Skeletal muscle tissue (tissue), 4 donors: ENCODE results near the gene NAP1L4. TPM values are rescaled to one million over a fixed set of nuclear protein-coding genes. Genes with fewer than 3 reads are reported as not detected.

Experiments used
- H3K27ac ChIP-seq: one replicate; pipeline ENCODE4 v1.7.0; 2013; ENCODE audit warnings: mild to moderate bottlenecking, low read depth, low read length, inconsistent platforms
- H3K27me3 ChIP-seq, 3 donors: one replicate each; pipeline ENCODE4 v1.7.0; 2013; ENCODE audit warnings: low read length in 3 of 3; ENCODE audit not compliant: control insufficient read depth in 3 of 3, insufficient read depth in 3 of 3
- H3K36me3 ChIP-seq, 3 donors: one replicate each; pipeline ENCODE4 v1.7.0; 2013; ENCODE audit warnings: low read length in 3 of 3; ENCODE audit not compliant: control insufficient read depth in 3 of 3, insufficient read depth in 3 of 3
- H3K4me1 ChIP-seq, 3 donors: one replicate each; pipeline ENCODE4 v1.7.0; 2013; ENCODE audit warnings: low read length in 3 of 3, mild to moderate bottlenecking in 3 of 3; ENCODE audit not compliant: control insufficient read depth in 3 of 3, insufficient read depth in 3 of 3
- H3K4me3 ChIP-seq, 3 donors: one replicate each; pipeline ENCODE4 v1.7.0; 2013; ENCODE audit warnings: low read length in 3 of 3
- H3K9ac ChIP-seq, 3 donors: one replicate each; pipeline ENCODE4 v1.7.0; 2013; ENCODE audit warnings: low read length in 3 of 3, mild to moderate bottlenecking in 3 of 3, moderate library complexity in 2 of 3, low read depth in 1 of 3
- H3K9me3 ChIP-seq, 3 donors: one replicate each; pipeline ENCODE4 v1.7.0; 2013; ENCODE audit warnings: low read length in 3 of 3; ENCODE audit not compliant: control insufficient read depth in 3 of 3
- total RNA-seq: library from RNA; depleted of rRNA; stranded (reverse); fragments of >200 nt; gene quantifications from one replicate; pipeline ENCODE4 v1.2.3, GENCODE V29; 2014
- donor health status: Osteomylitis.

The NAP1L4 gene
- total RNA-seq, 1 donor from 2014 or later = 148 TPM

DNA sequence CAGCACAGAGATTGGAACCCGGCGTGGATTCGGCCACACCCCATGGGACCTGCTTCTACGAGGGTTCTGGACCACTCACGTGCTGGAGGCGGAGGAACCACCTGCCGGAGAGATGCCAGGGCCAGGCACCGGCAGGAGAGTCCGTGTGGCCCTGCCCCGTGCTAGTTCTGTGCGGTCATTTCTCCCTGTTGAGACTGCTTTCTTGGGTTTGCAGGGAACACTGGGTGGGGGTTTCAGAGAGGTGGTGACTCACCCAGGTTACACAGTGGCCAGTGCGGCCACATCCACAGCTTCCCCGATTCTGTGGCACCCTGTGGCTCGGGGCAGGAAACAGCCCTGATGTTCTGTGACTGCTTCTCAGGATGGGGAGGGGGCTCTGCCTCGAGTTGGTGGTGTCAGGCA lies 59.3 kb downstream of the NAP1L4 start:
- H3K27me3 ChIP-seq = peaks cover 20 to 45% (median 40%) of the 10 kb centered on the region in 3 donors
- H3K4me1 ChIP-seq = peaks cover 10 to 20% (median 16%) of the 10 kb centered on the region in 3 donors
- H3K4me3 ChIP-seq = no peak overlapping the region
- peaks cover 0 to 5% (median 4%) of the 10 kb centered on the region in 3 donors for H3K9me3 ChIP-seq
- H3K9ac ChIP-seq = no peak overlapping the region
- no peak overlapping the region for H3K27ac ChIP-seq
- no peaks in the 10 kb centered on the region for H3K36me3 ChIP-seq

DNA sequence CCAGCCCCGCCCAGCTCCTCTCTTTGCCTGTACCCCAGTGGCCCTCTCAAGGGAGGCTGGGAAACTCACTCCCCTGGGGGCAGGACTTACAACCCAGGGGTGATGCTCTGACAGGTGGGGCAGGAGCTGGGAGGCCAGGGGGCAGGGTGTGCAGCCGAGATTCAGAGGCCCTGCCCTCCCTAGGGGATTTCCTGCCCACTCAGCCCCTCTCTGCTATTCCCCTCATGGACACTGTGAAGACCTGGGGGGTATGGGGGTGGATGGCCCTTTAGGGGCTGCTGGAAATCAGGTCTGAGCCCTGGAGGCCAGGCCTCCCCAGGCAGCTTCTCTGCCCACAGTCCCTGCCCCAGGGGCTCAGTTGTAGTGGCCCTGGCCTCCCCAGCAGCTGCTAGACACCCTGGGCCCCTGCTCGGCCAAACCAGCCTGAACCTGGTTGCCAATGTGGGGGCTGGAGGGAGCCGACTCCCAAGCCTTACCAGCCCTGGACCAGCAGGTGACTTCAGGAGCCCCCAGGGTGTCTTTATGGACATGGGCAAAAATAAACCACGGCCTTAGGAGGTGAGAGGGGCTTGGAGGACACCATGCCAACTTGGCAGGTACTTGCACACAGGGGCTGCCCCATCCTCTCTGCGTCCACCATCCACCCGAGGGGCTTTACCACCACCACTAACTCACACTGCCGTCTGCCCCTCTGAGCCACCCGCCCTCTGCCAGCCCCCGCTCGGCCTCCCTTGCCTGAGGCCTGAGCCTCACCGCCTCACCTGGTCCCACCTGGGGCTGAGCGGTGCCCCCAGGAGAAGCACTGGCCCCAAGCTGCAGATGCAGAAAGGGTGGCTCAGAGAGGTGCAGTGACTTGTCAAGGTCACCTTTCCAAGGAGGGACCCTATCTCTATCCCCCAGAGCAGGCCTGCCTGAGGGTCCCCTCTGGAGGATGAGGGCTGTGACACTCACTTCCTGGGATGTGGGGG lies 60.1 kb downstream of the NAP1L4 start:
- Histone ChIP-seq H3K36me3 (no peaks in the 10 kb centered on the region), H3K9ac (no peak overlapping the region), H3K4me3 (no peak overlapping the region), H3K27ac (no peak overlapping the region), H3K27me3 (peaks cover 28 to 52% (median 48%) of the 10 kb centered on the region in 3 donors), H3K9me3 (no peaks in the 10 kb centered on the region), H3K4me1 (peaks cover 10 to 20% (median 16%) of the 10 kb centered on the region in 3 donors)

DNA sequence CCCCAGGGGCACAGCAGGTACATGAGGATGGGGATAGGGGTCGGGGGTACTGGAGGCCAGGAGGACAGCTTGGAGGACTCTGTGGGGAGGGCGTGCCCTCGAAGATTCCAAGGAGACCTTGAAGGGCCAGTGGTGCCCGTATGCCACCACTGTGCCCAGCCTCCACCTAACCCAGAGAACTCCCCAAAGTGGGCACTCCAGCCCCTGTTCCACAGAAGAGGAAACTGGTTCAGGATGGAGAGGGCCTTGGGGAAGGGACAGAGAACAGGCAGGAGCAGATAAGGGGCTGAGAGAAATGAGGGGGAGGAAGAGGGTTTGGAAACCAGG lies 60.7 kb downstream of the NAP1L4 start:
- peaks cover 34 to 57% (median 52%) of the 10 kb centered on the region in 3 donors for H3K27me3 ChIP-seq

DNA sequence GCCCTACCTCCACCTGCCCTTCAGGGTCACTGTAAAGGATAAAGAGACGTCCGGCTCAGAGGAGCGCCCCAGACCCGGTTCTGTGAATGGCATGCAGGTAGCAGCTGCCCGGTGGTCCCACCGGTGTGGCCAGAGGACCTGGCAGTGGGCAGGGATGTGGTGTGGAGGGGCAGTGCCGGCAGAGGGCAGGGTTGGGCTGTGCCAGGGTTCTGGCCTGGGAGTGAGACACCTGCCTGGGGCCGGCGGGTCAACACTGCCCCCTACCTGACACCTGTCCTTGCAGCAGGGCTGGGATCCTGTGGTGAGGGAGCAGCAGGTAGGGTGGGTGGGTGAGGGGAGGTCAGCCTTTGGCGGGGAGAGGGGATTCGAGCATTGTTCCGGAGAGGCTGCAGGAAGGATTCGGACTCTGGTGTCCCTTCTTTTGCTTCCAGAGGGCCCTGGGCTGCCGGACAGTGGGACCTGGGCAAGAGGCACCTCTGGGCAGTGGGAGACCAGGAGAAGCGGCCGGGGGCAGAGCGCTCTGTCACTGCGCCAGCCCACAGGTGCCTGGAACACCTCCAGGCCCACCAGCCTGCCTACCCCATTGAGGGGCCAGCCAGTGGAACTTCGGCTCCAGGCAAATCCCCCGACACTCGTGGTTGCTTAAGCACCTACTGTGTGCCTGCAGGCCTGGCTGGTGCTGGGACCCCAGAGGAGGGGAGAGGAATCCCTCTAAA lies 61.3 kb downstream of the NAP1L4 start:
- no peaks in the 10 kb centered on the region for H3K36me3 ChIP-seq
- peak overlapping the region in 1 of 3 donors; percentile 7 for H3K4me3 ChIP-seq
- no peak overlapping the region for H3K27ac ChIP-seq
- H3K4me1 ChIP-seq = peaks cover 10 to 20% (median 16%) of the 10 kb centered on the region in 3 donors
- H3K9ac ChIP-seq = peak overlapping the region in 1 of 3 donors; percentile 16
- H3K9me3 ChIP-seq = no peaks in the 10 kb centered on the region
- H3K27me3 ChIP-seq = peaks cover 35 to 57% (median 54%) of the 10 kb centered on the region in 3 donors

More for the DNA sequence above, 60.7 kb downstream of the NAP1L4 start:
- Histone ChIP-seq H3K27ac (no peak overlapping the region), H3K4me3 (no peak overlapping the region), H3K36me3 (no peaks in the 10 kb centered on the region), H3K9me3 (no peaks in the 10 kb centered on the region), H3K9ac (no peak overlapping the region), H3K4me1 (peaks cover 10 to 20% (median 16%) of the 10 kb centered on the region in 3 donors)

DNA sequence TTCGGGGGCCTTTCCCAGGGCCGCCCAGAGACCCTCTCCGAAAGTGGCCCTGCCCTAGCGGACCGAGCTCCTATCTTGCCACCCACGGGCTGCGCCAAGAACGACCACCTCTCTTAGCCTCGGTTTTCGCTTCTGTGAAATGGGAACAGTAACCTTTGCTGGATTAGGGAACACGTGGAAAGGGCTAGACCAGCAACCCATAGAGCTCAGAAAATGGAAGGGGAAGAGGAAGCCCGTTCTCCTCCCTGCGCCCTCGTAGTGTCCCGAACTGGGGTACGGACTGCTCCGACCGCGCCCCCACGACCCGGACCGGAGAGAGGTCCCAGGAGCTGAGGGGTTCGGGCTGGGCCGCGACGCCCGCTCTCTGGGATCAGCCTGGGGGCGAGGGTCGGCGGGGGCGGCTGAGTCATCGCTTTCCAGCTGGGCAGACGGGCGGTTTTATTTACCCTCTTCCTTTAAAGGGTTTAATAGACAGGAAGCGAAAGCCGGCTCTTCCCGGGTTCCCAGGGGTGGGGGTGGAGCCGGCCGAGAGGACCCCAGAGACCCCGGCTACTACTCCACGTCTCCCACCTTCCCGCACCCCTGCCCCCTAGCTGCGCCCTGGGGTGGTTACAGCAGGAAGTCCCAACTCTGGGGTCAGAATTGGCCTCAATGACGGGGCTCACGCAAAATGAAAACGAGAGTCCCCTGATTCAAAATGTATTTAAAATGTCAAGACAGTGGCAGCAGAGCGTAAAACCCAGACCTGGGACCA lies 62.0 kb downstream of the NAP1L4 start:
- peaks cover 35 to 57% (median 54%) of the 10 kb centered on the region in 3 donors for H3K27me3 ChIP-seq

DNA sequence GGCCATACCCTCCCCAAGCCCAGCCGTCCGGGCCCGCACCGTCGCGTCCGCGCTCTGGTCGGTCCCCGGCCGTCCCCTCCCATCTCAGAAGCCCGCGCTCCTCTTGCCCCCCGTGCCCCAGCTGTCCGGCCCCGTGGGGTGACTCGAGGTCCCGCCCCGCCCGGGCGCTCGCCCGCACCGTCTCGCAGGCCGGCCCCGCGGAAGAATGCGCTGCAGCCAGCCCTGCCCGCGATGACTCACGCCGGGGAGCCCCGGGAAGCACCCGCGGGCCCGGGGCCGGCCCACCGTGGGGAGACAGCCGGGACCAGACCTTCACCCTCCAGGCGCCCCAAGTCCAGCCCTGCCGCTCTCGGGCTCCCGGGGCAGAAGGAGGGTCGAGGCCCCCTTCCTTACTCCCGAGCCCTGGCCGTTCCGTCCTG lies 62.6 kb downstream of the NAP1L4 start:
- peak overlapping the region in 2 of 3 donors; percentile 8 to 19 for H3K9ac ChIP-seq
- no peaks in the 10 kb centered on the region for H3K36me3 ChIP-seq
- H3K27ac ChIP-seq = no peak overlapping the region
- peaks cover 35 to 57% (median 54%) of the 10 kb centered on the region in 3 donors for H3K27me3 ChIP-seq
- peak overlapping the region in 2 of 3 donors; percentile 37 to 58 for H3K4me3 ChIP-seq
- peaks cover 10 to 20% (median 16%) of the 10 kb centered on the region in 3 donors for H3K4me1 ChIP-seq
- no peaks in the 10 kb centered on the region for H3K9me3 ChIP-seq

More for the DNA sequence above, 62.0 kb downstream of the NAP1L4 start:
- no peaks in the 10 kb centered on the region for H3K36me3 ChIP-seq
- peaks cover 10 to 20% (median 16%) of the 10 kb centered on the region in 3 donors for H3K4me1 ChIP-seq
- peak overlapping the region; percentile 26 to 58 (median 37) for H3K4me3 ChIP-seq
- H3K9ac ChIP-seq = peak overlapping the region; percentile 16 to 68 (median 19)
- no peaks in the 10 kb centered on the region for H3K9me3 ChIP-seq
- H3K27ac ChIP-seq = peak overlapping the region; percentile 18

DNA sequence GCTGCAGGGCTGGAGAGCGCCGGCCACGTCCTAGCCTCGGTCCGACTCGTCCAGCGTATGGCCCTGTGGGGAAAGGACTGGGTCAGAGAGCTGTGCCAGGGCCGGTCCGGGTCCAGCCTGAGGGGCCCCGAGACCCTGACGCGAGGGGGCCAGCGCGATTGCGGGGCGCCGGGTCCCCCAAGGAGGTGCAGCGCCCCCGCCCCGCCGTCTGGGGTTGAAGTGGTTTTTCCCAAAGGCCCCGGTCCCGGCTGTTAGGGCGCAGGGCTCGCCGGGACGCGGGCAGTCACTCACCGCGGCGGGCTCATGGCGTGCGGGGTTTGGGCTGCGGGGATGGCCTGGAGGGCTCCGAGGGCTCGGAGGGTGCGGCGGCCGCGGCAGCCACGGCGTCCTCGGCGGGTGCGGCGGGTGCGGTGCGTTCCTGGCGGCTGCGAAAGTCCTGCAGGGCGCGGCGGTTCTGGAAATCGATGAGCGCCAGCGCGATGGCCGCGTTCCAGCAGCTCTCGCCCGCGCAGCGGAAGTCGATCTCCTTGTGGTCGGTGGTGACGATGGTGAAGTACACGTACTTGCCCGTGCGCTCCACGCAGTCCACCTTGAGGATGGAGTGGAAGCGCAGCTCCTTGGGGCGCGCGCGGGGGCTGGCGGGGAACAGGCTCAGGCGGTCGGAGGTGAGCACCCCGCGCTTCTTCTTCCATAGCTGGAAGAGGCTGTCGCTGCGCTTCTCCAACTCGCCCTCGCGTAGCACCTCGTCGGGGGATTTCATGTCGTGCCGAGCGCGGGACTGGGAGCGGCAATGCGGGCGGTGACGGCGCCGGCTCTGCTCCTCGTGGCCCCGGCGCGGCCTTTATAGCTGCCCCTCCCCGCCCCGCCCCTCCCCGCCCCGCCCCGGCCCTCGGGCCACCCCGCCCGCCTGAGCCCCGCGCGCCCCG lies 63.3 kb downstream of the NAP1L4 start, which contains the start of gene PHLDA2:
PHLDA2 (minus strand) TSS at position 816 of the 926 bp plus-strand sequence; CDS start at position 760, 56 bp downstream.
- H3K9ac ChIP-seq = peak within 1 kb of the TSS; percentile 19 to 68 (median 33)
- peak within 1 kb of the TSS; percentile 26 to 58 (median 57) for H3K4me3 ChIP-seq
- peaks cover 10 to 20% (median 16%) of the 10 kb centered on the region in 3 donors for H3K4me1 ChIP-seq
- no peaks in the 10 kb centered on the region for H3K36me3 ChIP-seq
- peaks cover 35 to 57% (median 53%) of the 10 kb centered on the region in 3 donors for H3K27me3 ChIP-seq
- H3K9me3 ChIP-seq = no peaks in the 10 kb centered on the region
- H3K27ac ChIP-seq = peak within 1 kb of the TSS; percentile 18

DNA sequence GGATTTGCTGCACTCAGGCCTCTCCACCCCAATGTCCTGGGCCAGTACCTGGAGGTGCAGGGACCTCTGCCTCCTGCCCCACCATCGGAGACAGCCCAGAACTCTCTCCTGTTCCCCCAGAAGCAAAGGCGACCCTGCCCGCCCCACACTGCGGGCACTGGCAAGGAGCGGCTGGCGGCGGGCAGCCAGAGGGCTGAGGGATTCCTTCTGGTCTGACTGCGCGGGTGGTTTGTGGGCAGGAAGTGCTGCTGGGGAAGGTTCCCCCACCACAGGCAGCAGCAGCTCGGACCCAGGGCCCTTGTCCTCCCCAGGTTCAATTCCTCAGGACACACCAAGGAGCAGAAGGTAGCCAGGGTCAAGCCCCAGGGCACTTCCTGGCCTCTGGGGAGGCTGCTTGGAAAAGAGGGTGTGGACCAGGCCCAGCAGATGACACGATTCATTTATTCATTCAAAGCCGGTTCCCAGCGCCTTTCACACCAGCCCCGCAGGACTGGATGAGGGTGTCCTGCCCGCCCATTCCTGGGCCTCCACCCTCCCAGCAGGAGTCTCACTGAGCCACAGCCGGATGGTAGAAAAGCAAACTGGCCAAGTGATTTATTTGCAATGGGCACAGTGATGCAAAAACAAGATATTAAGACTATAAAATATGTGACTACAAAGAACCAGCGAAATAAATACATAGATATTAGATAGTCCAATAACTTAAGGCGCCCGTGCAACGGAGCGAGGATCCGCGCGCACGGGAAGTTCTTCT lies 64.1 kb downstream of the NAP1L4 start:
- no peaks in the 10 kb centered on the region for H3K36me3 ChIP-seq
- peak overlapping the region in 2 of 3 donors; percentile 2 to 57 for H3K4me3 ChIP-seq
- H3K4me1 ChIP-seq = peaks cover 10 to 20% (median 16%) of the 10 kb centered on the region in 3 donors
- no peaks in the 10 kb centered on the region for H3K9me3 ChIP-seq
- no peak overlapping the region for H3K9ac ChIP-seq
- no peak overlapping the region for H3K27ac ChIP-seq
- peaks cover 35 to 57% (median 52%) of the 10 kb centered on the region in 3 donors for H3K27me3 ChIP-seq
